Femur (tissue), 1 donor: ENCODE results near the gene KLRB1.
"Not testable (repeated sequence)": the region's sequence is repeated elsewhere in the genome, so short reads cannot be mapped to it uniquely, and the experiment has no call there.

Experiments used
- DNase-seq: peaks from one replicate; pipeline ENCODE4 v3.0.0-alpha.2; 2017

KLRB1 gene

GRCh38 chr12:9619411-9620179, 11.9 kb upstream of the KLRB1 start:
- no peak for DNase-seq

GRCh38 chr12:9618906-9619305, 11.2 kb upstream of the KLRB1 start:
- not testable (repeated sequence) for DNase-seq

- DNase-seq, result no peak
Observed at GRCh38 chr12:9617124-9617523, 9.4 kb upstream of the KLRB1 start.

- DNase-seq, result no peak
Observed at GRCh38 chr12:9615420-9616136, 7.9 kb upstream of the KLRB1 start.

- DNase-seq, result not testable (repeated sequence)
Observed at GRCh38 chr12:9610606-9611005, 2.9 kb upstream of the KLRB1 start.

GRCh38 chr12:9606736-9607372, 862 bp downstream of the KLRB1 start:
- no peak for DNase-seq

- no peak for DNase-seq
Observed at GRCh38 chr12:9606247-9606646, 1.5 kb downstream of the KLRB1 start.

- no peak for DNase-seq
Observed at GRCh38 chr12:9605483-9605882, 2.2 kb downstream of the KLRB1 start.

GRCh38 chr12:9604287-9604686, 3.4 kb downstream of the KLRB1 start:
- no peak for DNase-seq

- DNase-seq, result not testable (repeated sequence)
Observed at GRCh38 chr12:9600426-9600825, 7.3 kb downstream of the KLRB1 start.

GRCh38 chr12:9598363-9598762, 9.4 kb downstream of the KLRB1 start:
- no peak for DNase-seq

- DNase-seq, result no peak
Observed at GRCh38 chr12:9597365-9597764, 10.4 kb downstream of the KLRB1 start.

GRCh38 chr12:9590441-9590840, 17.3 kb downstream of the KLRB1 start:
- DNase-seq, result no peak

- peak; percentile 14 for DNase-seq
Observed at GRCh38 chr12:9588749-9589148, 19.0 kb downstream of the KLRB1 start.

- no peak for DNase-seq
Observed at GRCh38 chr12:9587987-9588600, 19.6 kb downstream of the KLRB1 start.

GRCh38 chr12:9577729-9578128, 30.0 kb downstream of the KLRB1 start:
- DNase-seq, result not testable (repeated sequence)

GRCh38 chr12:9567151-9567550, 40.6 kb downstream of the KLRB1 start:
- not testable (repeated sequence) for DNase-seq

- not testable (repeated sequence) for DNase-seq
Observed at GRCh38 chr12:9566113-9566512, 41.6 kb downstream of the KLRB1 start.

GRCh38 chr12:9564418-9564817, 43.3 kb downstream of the KLRB1 start:
- not testable (repeated sequence) for DNase-seq

- DNase-seq, result not testable (repeated sequence)
Observed at GRCh38 chr12:9562841-9563453, 44.8 kb downstream of the KLRB1 start.

GRCh38 chr12:9545489-9545888, 62.2 kb downstream of the KLRB1 start:
- not testable (repeated sequence) for DNase-seq
